ENCODE results near the gene AKT3.
"Not testable (repeated sequence)": the region's sequence is repeated elsewhere in the genome, so short reads cannot be mapped to it uniquely, and the experiment has no call there.

The AKT3 gene

DNA sequence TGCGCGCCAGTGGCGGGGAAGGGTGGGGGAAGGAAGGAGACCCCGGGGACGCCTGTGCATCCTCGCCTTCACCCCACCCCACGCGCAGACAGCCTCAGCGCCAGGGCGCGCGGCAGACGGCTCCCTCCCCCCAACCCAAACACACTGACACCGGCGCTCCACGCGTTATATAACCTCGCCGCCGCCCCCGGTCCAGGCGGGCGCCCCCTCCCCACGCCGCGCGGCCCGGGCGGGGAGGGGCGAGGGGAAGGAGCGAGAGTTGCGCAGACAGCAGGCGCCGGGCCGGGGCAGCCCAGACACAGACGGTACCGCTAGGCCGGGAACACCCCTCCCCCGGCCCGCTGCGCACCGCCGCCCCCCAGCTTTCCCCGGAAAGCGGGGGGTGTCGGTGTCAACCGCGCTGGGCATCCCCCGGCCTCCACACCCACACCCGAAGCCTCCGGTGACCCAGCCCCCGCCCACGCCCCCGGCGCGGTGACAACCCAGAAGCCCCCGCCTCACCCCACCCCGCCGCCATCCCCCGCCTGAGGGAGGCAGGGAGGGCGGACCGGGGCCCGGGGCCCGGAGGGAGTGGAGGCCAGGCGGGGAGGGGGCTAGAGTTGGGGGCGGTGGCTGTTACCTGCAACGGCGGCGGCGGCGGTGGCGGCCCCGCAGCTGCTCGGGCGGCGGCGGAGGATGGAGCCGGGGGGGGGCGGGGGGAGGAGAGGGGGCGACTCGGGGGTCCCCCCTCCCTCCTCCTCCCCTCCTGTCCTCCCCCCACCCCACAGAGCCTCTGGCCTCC, 432 bp downstream of the AKT3 start:
- Mint-ChIP-seq H3K27me3 (ENCODE audit: low read depth) (peaks cover 44% of the 10 kb centered on the region), H3K4me3 (peak overlapping the region; percentile 96), H3K9me3 (no peaks in the 10 kb centered on the region), H3K36me3 (ENCODE audit: low read depth) (peaks cover 1% of the 10 kb centered on the region), H3K4me1 (ENCODE audit: low read depth) (peaks cover 19% of the 10 kb centered on the region), H3K27ac (peak overlapping the region; percentile 94)
- peak; percentile 66 for DNase-seq (ENCODE audit: low spot score)

DNA sequence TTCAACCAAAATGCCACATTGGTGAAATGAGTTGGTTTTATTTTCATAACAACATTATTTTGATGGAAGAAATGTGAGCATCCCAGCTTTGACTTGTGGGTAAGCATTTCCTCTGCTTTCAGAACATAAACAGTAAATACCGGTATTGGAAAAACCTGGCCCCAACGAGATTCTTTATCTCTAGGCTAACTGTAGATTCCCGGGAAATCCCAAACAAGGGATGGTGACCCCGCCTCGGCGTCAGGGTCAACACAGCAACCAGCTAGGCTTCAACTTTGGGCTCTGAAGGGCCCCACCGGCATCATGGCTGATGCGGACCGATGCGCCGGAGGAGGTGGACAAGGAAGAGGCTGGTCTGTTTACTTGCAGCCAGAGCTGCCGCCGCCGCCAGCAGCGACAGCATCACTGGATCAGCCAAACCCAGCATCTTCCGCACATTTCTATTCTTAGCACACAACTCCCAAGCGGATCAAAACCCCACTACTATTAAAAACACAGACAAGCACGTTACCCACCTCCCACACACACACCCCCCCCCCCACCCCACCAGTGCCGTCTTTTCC, 1.1 kb downstream of the AKT3 start:
- Mint-ChIP-seq H3K4me1 (ENCODE audit: low read depth) (peaks cover 19% of the 10 kb centered on the region), H3K9me3 (no peaks in the 10 kb centered on the region), H3K36me3 (ENCODE audit: low read depth) (peaks cover 1% of the 10 kb centered on the region), H3K27ac (peak overlapping the region; percentile 94), H3K4me3 (peak overlapping the region; percentile 96), H3K27me3 (ENCODE audit: low read depth) (peaks cover 39% of the 10 kb centered on the region)
- peak; percentile 60 for DNase-seq (ENCODE audit: low spot score)

DNA sequence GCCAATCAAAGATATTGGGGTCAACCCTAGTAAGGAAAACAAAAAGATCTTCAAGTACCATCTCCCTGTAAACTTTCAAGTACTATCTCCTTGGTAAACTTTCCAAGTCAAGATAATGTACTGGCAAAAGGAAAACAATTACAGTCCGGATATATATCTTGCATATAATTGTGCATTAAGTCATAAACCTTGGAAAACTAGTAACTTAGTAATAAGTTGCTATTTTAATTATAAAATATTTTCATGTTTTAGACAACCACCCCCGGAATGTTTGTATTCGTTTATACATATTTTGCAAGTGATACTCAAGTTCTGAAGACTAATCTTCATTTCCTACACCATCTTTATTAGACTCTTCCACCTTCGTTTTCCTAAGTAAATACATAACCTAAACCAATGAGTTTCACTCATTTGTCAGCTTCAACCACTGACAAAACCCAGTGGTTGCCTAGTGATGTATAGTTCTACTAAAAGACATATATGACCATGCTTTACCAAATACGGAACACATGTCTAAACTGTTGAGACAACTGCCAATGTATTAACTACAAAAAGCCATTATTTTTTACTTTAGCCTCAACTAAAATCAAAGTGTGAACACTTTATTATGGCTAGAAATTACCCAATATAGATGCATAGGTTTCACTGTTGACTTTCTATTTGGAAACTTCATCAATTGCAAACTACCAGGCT, 1.7 kb downstream of the AKT3 start:
- Mint-ChIP-seq H3K27ac (no peak overlapping the region), H3K27me3 (ENCODE audit: low read depth) (peaks cover 34% of the 10 kb centered on the region), H3K9me3 (no peaks in the 10 kb centered on the region), H3K4me3 (peak overlapping the region; percentile 96), H3K36me3 (ENCODE audit: low read depth) (peaks cover 2% of the 10 kb centered on the region), H3K4me1 (ENCODE audit: low read depth) (peaks cover 20% of the 10 kb centered on the region)
- no peak for DNase-seq (ENCODE audit: low spot score)

DNA sequence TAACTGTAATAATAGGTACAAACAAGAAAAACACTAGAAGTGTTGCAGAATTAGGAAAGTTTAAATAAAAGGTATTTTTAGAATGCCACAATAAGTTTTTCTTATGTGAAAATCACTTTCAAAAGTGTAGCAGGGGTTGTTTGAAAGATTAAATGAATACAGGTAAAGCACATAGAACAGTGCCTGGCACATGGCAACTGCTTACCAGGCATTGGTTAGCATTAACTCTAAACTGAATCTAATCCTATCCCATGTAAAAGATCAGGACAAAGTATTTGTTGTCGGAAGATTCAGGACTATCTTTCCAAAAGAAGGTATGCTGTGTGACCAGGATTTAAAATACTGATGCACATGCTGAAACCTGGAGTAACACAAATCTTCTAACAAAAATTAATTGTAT, 3.3 kb downstream of the AKT3 start:
- no peak overlapping the region for H3K27ac Mint-ChIP-seq
- H3K36me3 Mint-ChIP-seq (ENCODE audit: low read depth) = peaks cover 2% of the 10 kb centered on the region
- DNase-seq (ENCODE audit: low spot score) = no peak
- H3K27me3 Mint-ChIP-seq (ENCODE audit: low read depth) = peaks cover 25% of the 10 kb centered on the region
- peaks cover 30% of the 10 kb centered on the region for H3K4me1 Mint-ChIP-seq (ENCODE audit: low read depth)
- H3K9me3 Mint-ChIP-seq = no peaks in the 10 kb centered on the region
- H3K4me3 Mint-ChIP-seq = no peak overlapping the region

DNA sequence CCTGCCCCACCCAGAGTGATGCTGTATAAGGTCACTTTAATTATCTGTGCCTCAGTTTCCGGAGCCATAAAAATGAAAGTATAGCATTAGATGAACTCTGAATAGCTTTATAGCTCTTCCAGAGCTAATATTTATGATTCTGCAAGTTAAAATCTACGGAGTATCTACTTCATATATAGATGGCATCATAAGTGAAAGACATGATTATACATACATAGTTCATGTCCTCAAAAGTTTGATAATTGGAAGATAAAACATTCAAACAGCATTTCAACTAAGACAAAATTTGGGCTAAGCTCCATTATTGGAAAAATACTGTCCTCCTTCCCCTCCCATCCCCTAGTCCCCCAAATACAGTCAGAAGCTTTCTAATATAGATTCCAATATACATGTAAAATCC, 4.2 kb downstream of the AKT3 start:
- Mint-ChIP-seq H3K4me3 (no peak overlapping the region), H3K27ac (no peak overlapping the region), H3K36me3 (ENCODE audit: low read depth) (peaks cover 2% of the 10 kb centered on the region), H3K9me3 (no peaks in the 10 kb centered on the region), H3K27me3 (ENCODE audit: low read depth) (peaks cover 18% of the 10 kb centered on the region), H3K4me1 (ENCODE audit: low read depth) (peaks cover 23% of the 10 kb centered on the region)
- DNase-seq (ENCODE audit: low spot score) = no peak

DNA sequence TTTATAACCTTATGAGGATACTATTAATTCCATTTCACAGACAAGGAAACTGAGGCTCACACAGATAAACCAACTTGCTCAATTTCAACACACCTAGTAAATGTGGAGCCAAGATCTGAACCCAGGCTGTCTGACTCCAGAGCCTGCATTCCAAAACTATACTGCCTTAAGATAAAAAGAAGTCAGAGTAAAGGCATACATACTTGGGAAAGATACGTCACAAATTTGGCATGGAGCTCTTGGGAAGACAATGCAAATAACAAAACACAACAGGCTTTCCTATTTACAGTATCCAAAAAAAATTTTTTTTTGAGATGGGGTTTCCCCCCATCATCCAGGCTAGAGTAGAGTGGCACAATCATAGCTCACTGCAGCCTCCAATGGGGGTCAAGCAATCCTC, 5.9 kb downstream of the AKT3 start:
- H3K4me3 Mint-ChIP-seq = no peak overlapping the region
- peaks cover 2% of the 10 kb centered on the region for H3K36me3 Mint-ChIP-seq (ENCODE audit: low read depth)
- H3K27ac Mint-ChIP-seq = no peak overlapping the region
- no peaks in the 10 kb centered on the region for H3K9me3 Mint-ChIP-seq
- peaks cover 18% of the 10 kb centered on the region for H3K27me3 Mint-ChIP-seq (ENCODE audit: low read depth)
- DNase-seq (ENCODE audit: low spot score) = no peak
- H3K4me1 Mint-ChIP-seq (ENCODE audit: low read depth) = peaks cover 24% of the 10 kb centered on the region

DNA sequence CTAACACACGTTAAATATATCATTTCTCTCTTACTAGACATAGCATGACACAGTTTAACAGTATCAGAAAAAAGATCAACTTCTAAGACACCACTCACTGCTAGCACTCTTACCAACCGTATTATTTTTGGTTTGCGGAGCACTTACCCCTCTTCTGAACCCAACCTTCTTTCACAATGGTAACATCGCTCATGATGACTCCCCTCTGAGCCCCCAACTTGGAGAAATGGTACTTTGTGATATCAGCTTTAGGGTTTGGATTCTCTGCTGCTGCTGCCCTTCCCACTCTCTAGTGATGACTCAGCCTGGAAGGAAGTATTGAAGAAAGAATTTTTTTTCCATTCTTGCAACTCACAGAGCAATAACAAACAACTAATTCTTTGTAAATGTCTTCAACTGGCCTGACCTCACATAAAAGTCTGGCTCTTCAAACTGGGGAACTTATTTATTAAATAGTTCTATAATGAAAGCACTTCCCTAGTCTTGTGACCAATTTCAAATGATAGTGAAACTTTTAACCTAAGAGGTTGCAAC, 7.0 kb downstream of the AKT3 start:
- Mint-ChIP-seq H3K4me1 (ENCODE audit: low read depth) (peaks cover 22% of the 10 kb centered on the region), H3K27ac (peak overlapping the region; percentile 72), H3K36me3 (ENCODE audit: low read depth) (peaks cover 1% of the 10 kb centered on the region), H3K27me3 (ENCODE audit: low read depth) (peaks cover 9% of the 10 kb centered on the region), H3K9me3 (no peaks in the 10 kb centered on the region), H3K4me3 (peak overlapping the region; percentile 50)
- peak; percentile 10 for DNase-seq (ENCODE audit: low spot score)

DNA sequence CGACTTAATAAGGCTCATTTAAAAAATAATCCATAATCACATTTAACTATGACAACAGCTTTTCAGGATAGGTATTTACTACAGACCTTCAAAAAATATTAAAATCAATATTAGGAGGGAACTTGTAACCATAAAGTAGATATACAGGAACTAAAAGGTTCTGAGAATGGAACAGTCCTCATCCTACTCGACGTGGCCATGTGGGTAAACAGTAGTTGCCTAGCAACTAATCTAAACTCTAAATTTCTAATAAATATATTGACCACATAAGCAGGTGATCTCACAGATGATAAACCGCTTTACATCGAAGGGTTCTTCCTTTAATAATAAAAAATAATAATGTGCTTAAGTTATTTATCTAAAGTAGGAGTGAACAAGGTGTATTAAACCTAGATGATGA, 7.9 kb downstream of the AKT3 start:
- Mint-ChIP-seq H3K4me3 (no peak overlapping the region), H3K9me3 (peaks cover 2% of the 10 kb centered on the region), H3K27ac (no peak overlapping the region), H3K4me1 (ENCODE audit: low read depth) (peaks cover 29% of the 10 kb centered on the region), H3K36me3 (ENCODE audit: low read depth) (peaks cover 7% of the 10 kb centered on the region), H3K27me3 (ENCODE audit: low read depth) (peaks cover 7% of the 10 kb centered on the region)
- DNase-seq (ENCODE audit: low spot score) = no peak

DNA sequence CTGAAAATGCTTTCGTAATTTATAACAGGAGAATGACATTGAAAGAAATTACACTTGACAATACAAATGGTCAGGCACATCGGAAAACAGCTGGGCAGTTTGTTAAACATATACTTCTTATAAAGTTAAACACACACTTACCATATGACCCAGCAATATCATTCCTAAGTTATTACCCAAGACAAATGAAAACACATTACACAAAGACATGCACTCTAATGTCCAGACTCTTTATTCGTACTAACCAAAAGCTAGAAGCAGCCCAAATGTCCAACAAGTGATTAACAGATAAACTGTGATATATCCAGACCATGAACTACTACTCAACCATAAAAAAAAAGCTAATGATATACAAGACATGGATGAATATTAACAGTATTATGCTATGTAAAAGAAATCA, 8.5 kb downstream of the AKT3 start:
- Mint-ChIP-seq H3K36me3 (ENCODE audit: low read depth) (peaks cover 7% of the 10 kb centered on the region), H3K27ac (no peak overlapping the region), H3K27me3 (ENCODE audit: low read depth) (peaks cover 4% of the 10 kb centered on the region), H3K4me1 (ENCODE audit: low read depth) (peaks cover 30% of the 10 kb centered on the region), H3K9me3 (peaks cover 4% of the 10 kb centered on the region), H3K4me3 (no peak overlapping the region)
- DNase-seq (ENCODE audit: low spot score) = no peak

DNA sequence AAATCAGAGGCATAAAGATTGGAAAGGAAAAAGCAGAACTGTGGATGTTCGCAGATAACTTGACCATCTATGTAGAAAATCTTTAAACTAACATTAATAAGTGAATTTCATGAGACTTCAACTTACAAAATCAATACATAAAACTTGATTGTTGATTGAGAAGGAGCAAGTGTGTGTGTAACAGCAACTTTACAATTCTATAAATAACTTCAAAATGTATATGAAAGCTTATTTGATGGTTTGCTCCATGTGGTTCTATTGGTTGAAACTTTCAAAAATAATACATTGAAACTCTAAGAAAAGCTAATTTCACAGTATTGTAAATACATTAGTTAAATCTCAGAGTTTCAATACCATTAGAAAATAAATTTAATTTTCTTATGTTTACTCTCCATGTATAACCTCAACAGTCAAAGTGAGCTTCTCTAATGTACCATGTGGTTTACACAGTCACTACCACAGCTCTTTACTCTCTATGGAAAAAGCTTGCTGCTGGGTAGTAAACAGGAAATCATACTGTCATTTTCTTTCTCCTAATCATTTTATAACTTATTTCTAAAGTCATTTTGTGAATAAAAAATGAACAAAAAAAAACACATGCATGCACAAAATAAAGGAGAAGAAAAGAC, 12.0 kb downstream of the AKT3 start:
- Mint-ChIP-seq H3K36me3 (ENCODE audit: low read depth) (peaks cover 24% of the 10 kb centered on the region), H3K9me3 (peaks cover 30% of the 10 kb centered on the region), H3K27ac (peak overlapping the region; percentile 82), H3K27me3 (ENCODE audit: low read depth) (no peaks in the 10 kb centered on the region), H3K4me1 (ENCODE audit: low read depth) (peaks cover 21% of the 10 kb centered on the region), H3K4me3 (peak overlapping the region; percentile 6)
- DNase-seq (ENCODE audit: low spot score) = no peak

DNA sequence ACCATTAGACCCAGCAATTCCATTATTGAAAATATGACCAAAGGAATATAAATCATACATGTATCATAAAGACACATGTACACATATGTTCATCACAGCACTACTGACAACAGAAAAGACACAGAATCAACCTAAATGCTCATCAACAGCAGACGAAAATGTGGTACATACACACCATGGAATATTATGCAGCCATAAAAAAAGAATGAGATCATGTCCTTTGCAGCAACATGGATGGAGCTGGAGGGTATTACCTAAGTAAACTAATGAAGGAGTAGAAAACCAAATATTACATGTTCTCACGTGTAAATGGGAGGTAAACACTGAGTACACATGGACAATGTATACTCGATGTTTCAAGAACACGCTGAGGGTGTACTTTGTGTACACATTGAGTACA, 15.9 kb downstream of the AKT3 start:
- H3K27ac Mint-ChIP-seq = no peak overlapping the region
- peaks cover 17% of the 10 kb centered on the region for H3K4me1 Mint-ChIP-seq (ENCODE audit: low read depth)
- no peak for DNase-seq (ENCODE audit: low spot score)
- no peak overlapping the region for H3K4me3 Mint-ChIP-seq
- H3K27me3 Mint-ChIP-seq (ENCODE audit: low read depth) = no peaks in the 10 kb centered on the region
- peaks cover 24% of the 10 kb centered on the region for H3K36me3 Mint-ChIP-seq (ENCODE audit: low read depth)
- H3K9me3 Mint-ChIP-seq = peaks cover 31% of the 10 kb centered on the region

DNA sequence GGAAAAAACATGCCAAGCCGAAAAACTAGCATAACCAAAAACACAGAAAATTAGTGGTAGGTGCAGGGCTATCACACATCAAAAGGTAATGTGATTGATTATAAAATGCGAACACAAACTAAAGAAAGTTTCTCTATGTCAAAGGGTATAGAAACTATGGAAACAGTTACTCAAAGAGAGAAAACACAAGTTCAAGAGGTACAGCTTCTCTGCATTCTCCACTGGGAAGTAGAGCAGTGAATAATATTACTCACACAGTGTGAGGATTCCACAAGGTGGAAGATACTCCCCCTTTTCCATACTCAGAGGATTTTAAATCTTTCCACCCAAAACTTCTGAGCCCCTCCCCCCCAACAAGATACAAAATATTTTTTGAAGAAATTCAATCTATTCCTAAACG, 18.6 kb downstream of the AKT3 start:
- H3K9me3 Mint-ChIP-seq = peaks cover 26% of the 10 kb centered on the region
- H3K36me3 Mint-ChIP-seq (ENCODE audit: low read depth) = peaks cover 17% of the 10 kb centered on the region
- DNase-seq (ENCODE audit: low spot score) = no peak
- H3K4me1 Mint-ChIP-seq (ENCODE audit: low read depth) = peaks cover 11% of the 10 kb centered on the region
- H3K27me3 Mint-ChIP-seq (ENCODE audit: low read depth) = no peaks in the 10 kb centered on the region
- H3K4me3 Mint-ChIP-seq = no peak overlapping the region
- no peak overlapping the region for H3K27ac Mint-ChIP-seq

DNA sequence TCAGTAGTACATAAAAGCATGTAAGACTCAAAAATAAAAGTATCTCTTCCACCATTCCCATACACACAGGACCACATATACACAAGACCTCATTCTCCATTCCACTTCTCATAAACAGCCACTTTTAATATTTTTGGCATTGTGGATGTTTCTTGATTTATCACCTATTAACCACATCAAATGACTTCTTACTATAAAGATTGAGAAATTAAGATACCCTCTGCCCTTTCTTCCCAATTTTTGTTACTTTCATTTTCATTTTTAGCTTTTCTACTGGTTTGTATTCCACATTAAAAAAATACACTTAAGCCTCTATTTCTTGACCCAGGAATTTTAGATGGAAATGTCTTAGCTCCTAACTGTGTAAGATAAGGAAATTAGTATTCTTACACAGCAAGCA, 22.8 kb downstream of the AKT3 start:
- Mint-ChIP-seq H3K4me1 (ENCODE audit: low read depth) (peaks cover 13% of the 10 kb centered on the region), H3K27ac (no peak overlapping the region), H3K27me3 (ENCODE audit: low read depth) (no peaks in the 10 kb centered on the region), H3K4me3 (no peak overlapping the region), H3K9me3 (peaks cover 21% of the 10 kb centered on the region), H3K36me3 (ENCODE audit: low read depth) (peaks cover 9% of the 10 kb centered on the region)
- DNase-seq (ENCODE audit: low spot score) = no peak

DNA sequence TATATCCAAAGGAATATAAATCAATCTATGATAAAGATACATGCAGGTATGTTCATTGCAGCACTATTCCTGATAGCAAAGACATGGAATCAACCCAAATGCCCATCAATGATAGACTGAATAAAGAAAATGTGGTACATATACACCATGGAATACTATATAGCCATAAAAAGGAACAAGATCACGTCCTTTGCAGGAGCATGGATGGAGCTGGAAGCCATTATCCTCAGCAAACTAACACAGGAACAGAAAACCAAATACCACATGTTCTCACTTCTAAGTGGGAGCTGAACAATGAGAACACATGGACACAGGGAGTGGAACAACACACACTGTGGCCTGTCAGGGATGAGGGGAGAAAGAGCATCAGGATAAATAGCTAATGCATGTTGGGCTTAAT, 25.1 kb downstream of the AKT3 start:
- not testable (repeated sequence) for H3K4me3 Mint-ChIP-seq; H3K4me1 Mint-ChIP-seq (ENCODE audit: low read depth); H3K27ac Mint-ChIP-seq; DNase-seq (ENCODE audit: low spot score); H3K27me3 Mint-ChIP-seq (ENCODE audit: low read depth)
- Mint-ChIP-seq H3K9me3 (peaks cover 42% of the 10 kb centered on the region), H3K36me3 (ENCODE audit: low read depth) (peaks cover 29% of the 10 kb centered on the region)

All from T-helper 2 cell treated with Interferon-gamma antibody and Interleukin-4, amounts not matched to agents 5 μg/mL and 100 μg/mL, for 36 hours (primary cell).